ENCODE results near the gene RHOBTB3.

DNA sequence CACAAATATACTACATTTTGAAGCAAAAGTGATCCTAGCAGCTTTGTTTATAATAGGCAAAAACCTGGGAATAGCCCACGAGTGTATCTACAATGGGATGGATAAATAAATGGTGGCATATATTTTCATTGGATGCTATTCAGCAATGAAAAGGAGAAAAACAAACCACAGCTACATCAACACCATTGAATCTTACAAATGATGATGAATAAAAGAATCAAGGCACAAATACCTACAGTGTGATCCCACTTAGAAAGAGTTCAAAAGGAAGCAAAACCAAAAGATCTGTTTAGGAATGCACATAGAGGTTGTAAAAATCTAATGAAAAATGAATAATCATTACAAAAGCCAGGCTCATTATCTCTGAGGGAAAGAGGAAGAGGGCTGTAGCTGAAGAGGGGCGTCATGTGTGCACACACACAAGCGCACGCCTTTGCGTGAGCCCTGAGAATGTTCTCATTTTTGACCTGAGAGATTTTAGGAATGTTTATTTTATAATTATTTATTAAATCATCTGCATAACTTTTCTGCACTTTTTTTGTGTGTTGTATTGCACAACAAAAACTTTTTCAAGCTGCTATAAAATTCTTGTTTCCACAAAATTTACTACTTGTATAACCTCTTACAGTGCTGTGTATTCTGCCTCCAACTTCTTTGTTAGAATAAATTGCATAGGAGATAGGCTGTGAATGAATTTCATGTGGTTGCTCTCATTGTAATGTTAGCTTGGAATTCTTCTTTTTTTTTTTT lies 5.9 kb upstream of the RHOBTB3 start:
- TF ChIP-seq, protein P1, sequence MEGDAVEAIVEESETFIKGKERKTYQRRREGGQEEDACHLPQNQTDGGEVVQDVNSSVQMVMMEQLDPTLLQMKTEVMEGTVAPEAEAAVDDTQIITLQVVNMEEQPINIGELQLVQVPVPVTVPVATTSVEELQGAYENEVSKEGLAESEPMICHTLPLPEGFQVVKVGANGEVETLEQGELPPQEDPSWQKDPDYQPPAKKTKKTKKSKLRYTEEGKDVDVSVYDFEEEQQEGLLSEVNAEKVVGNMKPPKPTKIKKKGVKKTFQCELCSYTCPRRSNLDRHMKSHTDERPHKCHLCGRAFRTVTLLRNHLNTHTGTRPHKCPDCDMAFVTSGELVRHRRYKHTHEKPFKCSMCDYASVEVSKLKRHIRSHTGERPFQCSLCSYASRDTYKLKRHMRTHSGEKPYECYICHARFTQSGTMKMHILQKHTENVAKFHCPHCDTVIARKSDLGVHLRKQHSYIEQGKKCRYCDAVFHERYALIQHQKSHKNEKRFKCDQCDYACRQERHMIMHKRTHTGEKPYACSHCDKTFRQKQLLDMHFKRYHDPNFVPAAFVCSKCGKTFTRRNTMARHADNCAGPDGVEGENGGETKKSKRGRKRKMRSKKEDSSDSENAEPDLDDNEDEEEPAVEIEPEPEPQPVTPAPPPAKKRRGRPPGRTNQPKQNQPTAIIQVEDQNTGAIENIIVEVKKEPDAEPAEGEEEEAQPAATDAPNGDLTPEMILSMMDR (IDR thresholded peaks at IDR 0.05), result no peak
- no peak for TF ChIP-seq POLR2A (IDR thresholded peaks at IDR 0.05)
